Measurements from ENCODE around the gene LINGO1.

The LINGO1 gene

DNA sequence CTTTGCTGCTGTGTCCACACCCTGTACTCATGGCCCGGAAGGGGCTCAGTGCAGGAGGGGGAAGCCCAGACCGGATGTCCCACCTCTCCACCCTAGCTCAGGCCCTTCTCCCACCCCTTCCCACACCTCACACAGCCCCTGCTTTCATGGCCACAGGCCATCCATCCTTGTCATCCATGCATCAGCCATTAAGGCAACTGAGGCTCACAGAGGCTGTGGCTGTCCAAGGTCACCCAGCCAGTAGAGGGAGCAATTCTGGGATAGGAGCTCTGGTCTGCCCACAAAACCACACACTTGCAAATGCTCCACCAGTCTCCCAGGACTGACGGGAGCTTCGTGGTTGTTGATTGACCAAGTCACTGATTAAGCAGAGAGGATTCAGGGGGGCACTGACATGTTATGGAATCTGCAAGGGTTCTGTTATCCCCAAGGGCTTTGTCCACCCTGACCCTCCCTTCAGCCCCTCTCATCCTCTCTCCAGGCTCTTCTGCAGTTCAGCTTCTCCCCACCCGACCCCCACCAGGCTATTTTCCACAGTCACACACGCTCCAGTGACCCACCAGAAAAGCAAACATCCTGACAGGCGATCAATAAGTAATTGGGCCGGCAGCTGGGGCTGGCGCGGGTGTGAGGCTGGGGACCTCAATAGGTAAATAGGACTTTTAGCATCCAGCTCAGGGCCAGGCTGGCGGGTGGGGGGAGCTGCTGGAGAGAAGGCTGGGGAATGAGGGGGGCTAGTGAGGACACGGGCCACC is 15.1 kb downstream of the LINGO1 start:
- DNase-seq (ENCODE audit: low spot score), result no peak

DNA sequence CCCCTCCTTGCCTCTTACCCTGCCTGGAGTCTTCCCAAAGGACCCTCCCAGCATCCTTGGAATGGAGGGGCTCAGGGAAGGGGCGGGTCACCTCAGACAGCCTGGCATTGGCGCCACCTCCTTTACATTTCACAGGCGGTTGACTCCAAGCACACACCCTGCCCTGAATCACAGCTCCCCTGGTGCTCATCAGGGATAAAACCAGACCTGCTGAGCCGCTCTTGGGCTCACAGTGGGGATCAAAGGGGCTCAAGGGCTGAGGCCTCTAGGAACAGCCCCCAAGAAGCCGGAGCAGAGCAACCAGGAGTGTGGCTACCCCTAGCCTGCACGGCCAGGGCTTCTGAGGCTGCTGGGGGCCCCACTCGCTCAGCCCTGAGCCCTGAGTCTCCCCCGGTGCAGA is 16.6 kb downstream of the LINGO1 start:
- DNase-seq (ENCODE audit: low spot score), result no peak

DNA sequence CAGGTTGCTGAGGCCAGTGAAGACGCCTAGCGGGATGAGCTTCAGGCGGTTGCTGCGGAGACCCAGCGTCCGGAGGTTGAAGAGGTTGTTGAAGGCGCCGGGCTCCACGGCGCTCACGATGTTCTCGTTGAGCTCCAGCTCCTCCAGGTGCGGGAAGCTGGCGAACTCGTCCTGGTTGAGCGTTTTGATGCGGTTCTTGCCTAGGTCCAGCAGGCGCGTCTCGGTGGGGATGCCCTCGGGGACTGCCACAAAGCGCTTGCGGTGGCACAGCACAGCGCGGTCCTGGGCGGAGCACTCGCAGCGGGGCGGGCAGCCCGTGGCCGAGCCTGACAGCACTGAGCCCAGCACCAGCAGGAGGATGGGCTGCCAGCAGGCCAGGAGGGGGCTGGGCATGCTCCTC is 17.2 kb downstream of the LINGO1 start:
- DNase-seq (ENCODE audit: low spot score), result no peak

DNA sequence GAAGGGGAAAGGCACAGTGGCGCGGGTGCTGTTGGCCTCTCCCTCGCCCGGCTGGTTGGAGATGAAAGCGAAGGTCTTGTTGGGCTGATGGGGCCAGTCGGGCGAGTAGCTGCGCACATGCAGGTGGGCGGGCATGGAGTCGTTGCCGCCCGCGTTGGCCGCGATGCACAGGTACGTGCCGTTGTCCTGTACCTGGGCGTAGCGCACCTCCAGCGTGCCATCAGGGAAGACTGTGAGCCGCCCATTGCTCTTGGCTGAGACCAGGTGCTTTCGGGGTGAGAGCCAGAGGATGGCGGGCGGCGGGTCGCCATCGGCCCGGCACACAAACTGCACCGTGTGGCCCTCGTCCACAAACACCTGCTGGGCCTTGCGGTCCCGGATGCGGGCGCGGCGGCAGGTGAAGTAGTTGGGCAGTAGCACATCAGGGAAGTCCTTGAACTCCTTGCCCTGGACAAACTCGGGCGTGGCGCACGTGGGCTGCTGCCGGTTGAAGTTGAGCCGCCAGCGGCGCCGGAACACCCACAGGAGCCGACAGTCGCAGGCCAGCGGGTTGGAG is 18.4 kb downstream of the LINGO1 start:
- DNase-seq (ENCODE audit: low spot score), result no peak

DNA sequence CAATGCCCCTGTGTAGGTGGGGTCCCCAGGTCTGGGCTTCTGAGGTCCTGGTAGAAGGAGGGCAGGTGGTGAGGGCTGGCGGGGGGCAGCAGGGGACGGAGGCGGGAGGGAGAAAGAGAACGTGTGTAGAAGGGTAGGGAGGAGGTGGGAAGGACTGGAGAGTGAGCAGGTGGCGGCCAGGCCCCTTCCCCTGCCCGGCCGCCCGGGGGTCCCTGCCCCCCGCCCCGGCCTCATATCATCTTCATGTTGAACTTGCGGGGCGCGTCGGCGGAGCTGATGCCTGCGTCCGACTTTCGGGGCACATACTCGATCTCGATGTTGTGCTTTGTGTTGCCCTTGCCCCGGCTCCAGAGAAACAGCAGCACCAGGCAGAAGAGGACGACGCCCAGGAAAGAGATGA is 18.9 kb downstream of the LINGO1 start:
- DNase-seq (ENCODE audit: low spot score), result no peak

DNA sequence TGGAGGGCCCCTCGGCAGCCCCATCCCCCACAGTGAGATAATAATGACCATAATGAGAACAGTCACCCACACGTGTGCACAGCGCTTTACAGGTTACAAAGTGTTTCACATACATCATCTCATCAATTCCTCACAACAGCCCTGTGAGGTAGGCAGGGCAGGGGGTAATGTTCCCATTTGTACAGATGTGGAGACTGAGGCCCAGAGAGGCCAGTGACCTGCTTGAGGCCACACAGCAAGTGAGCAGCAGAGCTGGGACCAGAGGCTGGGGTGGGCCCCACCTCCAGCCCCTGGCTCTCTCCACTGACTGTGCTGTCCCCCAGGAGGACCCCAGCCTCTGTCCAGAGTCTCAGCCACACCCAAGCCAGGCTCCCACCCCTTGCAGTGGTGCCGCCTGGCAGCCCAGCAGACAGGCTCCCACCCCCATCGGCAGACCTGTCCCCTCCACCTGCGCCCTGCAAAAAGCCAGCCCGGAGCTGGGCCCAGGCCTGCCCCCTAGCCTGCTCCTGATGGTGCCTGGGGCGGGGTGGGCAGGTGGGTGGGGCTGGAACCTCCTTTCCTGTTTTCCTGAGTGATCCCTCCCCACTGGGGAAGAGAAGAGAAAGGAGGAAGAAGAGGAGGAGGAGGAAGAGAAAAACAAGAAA is 19.6 kb downstream of the LINGO1 start:
- DNase-seq (ENCODE audit: low spot score), result no peak

DNA sequence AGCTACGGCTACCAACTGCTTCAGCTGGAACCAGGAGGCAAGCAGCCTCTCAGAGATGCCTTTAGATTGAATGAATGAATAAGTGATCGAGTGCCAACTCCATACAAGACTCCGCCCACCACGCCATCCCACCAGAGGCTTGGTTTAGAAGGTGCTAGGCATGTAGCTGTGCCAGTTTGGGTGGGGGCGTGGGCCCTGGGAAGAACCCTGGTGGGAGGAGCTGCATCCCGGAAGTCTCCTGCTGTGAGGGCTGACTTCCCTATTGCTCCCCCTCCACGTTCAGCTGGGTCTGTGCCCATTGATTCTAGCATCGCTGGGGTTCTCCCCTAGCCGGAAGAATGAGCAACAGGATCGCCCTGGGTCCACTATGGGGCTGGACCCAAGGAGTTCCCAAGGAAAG is 20.9 kb downstream of the LINGO1 start:
- no peak for DNase-seq (ENCODE audit: low spot score)

DNA sequence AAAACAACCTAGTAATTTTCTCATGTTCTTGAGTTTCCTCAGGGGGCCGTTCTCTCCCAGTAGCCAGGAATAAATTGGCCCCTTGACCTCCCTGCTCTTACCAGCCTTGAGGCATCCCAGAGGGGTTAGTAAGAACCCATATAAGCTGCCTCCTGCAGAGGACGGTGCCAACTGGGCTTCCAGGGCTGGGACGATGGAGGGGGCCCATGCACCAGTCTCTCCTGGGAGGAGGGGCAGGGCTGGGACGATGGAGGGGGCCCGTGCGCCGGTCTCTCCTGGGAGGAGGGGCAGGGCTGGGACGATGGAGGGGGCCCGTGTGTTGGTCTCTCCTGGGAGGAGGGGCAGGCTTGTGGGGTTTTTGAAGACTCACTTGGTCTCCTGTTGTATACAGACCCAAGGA is 22.0 kb downstream of the LINGO1 start:
- DNase-seq (ENCODE audit: low spot score), result no peak

DNA sequence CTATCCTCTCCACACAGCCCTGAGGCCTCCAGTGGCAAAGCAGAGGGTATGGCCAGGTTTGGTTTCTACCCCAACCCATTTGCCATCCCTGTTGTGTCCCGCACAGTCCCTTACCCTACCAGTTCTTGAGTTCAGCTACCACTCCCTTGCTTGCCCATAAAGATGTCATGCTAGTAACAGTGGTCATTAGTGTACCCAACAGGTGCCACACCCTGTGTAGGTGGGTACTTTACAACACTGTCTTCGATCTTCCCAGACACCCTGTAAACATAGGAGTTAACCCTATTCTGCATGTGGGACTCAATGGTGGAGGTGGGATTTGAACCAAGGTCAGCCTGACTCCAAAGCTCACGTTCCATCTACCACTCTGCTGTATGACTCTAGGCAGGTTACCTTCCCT is 23.2 kb downstream of the LINGO1 start:
- DNase-seq (ENCODE audit: low spot score), result no peak

DNA sequence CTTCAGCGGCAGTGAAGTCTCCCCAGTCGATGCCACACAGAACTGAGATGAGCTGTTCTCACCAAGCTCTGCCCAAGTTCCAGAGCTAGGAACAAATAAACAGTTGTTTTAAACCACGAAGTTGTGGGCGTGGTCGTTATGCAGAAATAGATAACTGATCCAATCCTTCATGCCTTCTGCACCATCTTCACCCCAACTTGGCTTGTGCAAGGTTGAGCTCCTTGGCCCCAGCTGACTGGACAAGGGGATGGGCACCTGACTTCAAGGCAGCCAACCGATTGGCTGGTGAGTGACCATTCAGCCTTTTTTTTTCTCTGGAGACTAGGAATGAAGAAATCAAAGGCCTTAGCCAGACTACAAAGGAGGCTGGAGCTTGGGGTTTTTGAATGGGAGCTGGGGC is 23.9 kb downstream of the LINGO1 start:
- DNase-seq (ENCODE audit: low spot score), result no peak

DNA sequence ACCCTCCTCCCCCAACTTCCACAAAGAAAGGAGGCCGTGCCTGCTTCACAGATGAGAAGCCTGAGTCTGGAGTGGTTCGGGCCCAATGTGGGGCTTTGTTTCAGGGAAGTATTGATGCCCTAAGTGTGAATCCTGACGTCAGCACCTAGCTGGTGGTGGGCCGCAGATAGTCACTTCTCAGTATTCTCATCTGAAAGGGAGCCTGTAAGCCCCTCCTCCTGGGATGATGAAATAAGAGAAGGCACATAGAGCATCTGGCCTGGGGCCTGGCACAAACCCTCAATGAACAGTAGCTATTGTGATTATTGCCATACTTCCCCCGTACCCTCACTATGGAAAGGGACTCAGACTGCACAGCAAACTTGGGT is 24.8 kb downstream of the LINGO1 start:
- peak; percentile 73 for DNase-seq (ENCODE audit: low spot score)

DNA sequence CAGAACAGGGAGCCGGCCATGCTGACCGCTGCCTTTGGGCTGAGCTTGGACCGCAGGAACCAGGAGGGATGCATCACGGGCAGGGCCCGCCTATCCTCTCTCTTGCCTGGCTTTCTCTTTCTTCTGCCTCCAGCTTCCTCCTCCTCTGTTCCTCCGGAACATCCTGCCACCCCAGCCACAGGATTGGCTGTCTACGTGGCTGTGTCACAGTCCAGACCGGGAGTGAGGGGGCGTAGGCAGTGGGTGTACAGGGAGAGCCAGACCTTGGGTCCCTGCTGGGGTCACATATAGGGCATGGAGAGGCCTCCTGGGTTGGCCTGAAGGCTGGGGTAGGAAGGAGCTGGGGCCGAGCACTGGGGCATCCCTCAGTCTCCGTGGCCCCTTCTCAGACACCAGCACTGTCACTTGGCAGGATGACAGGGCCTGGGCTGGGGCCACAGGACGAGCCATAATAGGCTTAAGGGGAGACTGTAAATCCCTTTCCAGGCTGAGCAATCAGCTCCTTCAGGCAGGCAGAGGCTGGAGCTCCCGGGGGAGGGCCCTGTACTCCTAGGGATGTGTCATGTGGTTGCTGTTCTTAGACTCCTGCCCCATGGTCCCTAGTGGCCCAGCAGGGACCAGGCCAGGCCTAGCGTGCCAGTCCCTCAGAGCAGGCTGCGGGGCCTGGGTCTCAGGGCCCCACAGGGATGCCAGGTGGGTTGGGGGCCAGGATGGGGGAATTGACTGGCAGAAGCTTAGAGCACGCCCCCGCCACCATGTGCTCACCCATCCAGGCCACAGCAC is 25.4 kb downstream of the LINGO1 start:
- peak; percentile 83 for DNase-seq (ENCODE audit: low spot score)

DNA sequence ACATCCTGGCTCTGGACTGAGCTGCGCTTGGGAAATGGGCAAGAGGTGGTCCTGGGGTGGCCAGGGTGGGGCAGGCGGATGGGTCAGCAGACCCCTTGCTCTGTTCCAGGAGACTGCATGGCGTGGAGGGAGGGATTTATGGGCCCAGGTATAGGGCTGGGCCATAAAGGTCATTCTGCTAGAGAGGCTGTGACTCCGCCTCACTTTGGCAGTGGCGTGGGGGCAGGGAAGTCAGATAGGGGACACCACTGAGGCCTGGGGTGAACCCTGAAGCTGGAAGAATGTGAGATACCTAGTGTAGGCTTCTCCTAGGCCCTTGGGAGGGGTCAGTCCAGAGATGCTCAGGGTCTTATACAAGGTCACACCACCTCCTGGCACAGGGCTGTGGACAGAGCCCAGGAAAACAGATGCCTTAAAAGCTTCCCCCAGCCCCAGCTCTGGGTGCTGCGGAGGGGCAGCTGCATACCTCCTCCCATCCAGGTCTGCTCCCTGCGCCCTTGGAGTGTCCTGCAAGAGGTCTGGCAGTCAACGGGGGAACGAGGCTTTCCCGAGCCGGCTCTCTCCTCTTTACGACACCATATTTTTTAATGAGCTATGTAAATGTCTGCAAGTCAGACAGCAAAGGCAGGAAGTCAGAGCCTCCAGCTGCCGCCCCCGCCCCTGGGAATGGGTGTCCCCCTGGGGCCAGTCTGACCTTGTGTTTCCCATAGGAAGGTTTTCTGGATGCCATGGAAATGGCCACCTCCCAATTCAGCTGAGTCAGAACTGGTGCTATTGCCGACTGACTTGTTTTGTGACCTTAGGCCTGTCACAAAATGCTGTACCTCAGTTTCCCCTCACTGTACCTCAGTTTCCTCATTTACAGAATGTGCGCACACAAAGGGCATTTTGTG is 26.3 kb downstream of the LINGO1 start:
- no peak for DNase-seq (ENCODE audit: low spot score)

DNA sequence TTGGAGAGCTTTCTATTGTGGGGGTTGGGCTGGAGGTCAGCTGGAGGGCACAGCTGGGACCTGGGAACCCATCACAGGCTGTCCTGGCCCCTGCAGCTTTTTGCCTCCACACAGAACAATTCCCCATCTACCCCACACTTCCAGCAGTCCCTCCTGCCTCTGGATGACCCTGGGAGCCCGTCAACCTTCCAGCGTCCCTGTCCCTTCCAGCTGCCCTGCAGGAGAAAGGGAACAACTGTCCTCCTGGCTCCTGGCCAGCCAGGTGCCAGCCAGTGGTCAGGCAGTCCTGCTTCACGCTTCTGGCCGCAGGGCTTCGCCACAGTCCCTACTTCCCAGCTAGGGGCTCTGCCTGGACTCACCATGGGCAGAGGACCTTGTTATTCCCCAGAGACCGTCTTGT is 27.2 kb downstream of the LINGO1 start:
- no peak for DNase-seq (ENCODE audit: low spot score)

DNA sequence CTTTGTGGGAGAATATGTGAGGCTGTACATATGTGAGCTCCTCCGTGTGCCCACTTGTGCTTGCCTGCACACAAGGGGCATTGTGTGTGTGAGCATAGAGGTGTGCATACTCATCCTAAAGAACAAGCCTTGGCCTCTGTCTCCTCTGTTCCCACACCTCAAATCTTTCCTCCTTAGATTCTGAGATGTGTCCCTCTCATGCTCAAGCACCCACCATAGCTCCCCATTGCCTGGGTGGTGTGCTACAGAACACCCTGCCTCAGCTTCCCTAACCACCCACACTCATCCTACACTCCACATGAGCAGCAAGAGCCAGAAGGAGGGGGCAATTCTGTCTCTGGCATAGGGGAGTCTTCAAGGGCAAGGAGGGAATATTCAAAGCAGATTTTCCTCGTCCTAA is 27.7 kb downstream of the LINGO1 start:
- no peak for DNase-seq (ENCODE audit: low spot score)

DNA sequence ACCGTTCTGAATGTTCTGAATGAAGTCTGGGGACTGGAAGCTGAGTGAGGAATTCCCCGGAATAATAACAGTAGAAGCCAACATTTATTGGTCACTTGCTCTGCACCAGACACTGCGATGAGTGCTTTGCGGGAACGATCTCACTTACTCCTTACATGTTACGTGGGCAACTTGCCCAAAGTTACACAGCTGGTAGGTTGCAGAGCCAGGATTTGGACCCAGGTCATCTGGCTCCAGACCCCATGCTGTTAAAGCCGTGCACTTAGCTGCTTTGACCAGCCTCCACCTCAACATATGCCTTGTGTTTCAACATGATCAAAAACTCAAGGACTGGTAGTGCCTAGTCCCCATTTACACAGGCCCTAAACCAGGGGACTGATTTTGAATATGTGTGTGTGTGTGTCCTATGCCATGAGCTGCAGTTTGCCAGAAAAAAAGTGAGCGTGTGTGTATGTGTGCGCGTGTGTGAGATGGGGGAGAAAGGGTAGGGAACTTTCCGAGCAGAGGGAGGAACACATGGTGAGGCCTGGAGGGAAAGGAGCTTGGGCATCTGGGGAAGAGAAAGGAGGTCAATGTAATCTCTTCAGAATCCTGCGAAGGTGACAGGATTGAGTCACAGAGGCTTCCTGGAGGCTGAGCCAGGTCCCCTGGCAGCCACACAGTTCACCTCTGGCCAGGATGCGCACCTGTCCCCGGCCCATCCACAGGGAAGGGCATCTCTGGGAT is 28.9 kb downstream of the LINGO1 start:
- DNase-seq (ENCODE audit: low spot score), result no peak

DNA sequence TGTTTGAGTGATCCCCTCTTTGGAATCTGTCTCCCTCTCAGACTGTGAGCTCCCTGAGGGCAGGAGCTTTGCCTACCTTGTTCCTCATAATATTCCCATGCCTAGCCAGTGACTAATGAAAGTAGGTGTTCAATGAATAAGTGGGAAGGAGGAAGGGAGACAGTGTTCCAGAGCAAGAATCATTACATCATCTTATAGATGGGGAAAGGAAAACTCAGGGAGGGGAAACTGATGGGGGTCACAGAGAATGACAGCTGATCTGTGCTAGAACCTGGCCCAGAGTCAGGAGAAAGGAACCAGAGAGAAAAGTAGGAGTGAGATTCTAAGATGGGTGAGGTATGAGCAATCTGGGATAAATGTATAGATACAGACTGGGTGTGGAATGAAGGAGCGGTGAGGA is 29.9 kb downstream of the LINGO1 start:
- DNase-seq (ENCODE audit: low spot score), result no peak

DNA sequence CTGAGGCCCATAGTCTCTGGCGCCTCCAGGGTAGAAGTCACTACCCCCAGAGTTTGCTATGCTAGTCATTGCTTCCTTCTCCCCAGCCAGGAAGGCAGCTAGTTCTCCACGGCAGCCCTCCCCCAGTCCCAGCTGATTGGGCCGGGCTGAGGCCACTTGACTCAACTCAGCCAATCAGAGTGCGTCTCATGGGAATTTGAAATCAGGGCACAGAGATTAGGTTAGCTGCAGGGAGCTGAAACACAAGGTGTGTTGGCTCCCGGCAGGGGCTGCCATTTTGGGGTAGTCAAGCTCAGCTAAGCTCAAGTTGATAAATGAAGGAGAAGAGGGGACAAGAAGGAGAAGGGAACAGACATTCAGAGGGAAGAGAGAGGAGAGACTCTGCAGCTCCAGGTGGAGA is 32.8 kb downstream of the LINGO1 start:
- peak; percentile 95 for DNase-seq (ENCODE audit: low spot score)

DNA sequence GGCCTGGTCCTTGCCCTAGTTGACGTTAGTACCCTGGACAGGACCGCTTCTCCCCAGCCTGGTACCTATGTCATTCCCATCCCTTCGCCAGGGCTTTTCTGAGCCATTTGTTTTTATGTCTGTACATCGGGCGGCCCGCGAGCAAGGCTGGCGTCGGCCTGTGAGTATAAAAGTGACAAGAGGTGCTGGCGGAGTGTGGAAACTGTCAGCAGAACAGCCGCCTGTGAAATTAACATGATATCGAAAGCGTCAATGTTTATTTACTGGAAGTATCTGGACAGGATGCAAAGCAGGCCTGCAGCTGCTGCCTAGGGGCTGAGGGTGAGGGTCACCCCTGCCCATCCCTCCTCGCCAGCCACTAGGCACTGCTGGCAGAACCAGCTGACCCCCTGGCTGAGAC is 33.4 kb downstream of the LINGO1 start:
- no peak for DNase-seq (ENCODE audit: low spot score)

DNA sequence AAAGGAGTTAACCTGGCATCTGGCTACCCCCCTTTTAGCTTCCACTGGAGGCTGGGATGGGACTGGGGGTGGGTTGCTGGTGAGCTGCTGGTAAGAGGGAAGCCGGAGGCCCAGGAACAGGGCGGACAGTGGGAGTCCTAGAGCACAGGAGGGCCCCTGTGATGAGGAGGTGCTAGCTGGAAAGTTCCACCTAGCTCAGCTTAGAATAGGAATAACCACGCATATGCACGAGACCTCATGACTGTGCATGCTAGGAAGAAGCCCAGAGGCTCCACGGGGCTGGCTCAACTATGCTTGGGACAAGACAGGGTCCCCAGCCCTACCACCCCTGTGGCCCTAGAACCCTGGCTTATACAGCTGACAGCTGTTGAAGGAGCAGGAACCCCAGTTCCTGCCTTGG is 34.1 kb downstream of the LINGO1 start:
- DNase-seq (ENCODE audit: low spot score), result no peak

Measured in SK-N-DZ (cell line).